BE2C (cell line): ENCODE measurements around the gene LRFN4.

Experiments
- DNase-seq: peaks from one replicate; pipeline ENCODE4 v3.0.0-alpha.2; 2020
- H3K27me3 ChIP-seq: fragments of 250-450 bp; sonication (Bioruptor Pico); 2 replicates; pipeline ENCODE4 v1.5.1; 2020; ENCODE audit warnings: mild to moderate bottlenecking
- H3K36me3 ChIP-seq: fragments of 250-450 bp; sonication (Bioruptor Pico); 2 replicates; pipeline ENCODE4 v1.5.1; 2020; ENCODE audit warnings: mild to moderate bottlenecking
- H3K4me1 ChIP-seq: fragments of 250-450 bp; sonication (Bioruptor Pico); 2 replicates; pipeline ENCODE4 v1.5.1; 2020
- H3K4me3 ChIP-seq: 2 replicates; pipeline ENCODE4 v1.5.1; 2011; ENCODE audit warnings: low read depth, low read length
- H3K9me3 ChIP-seq: fragments of 250-450 bp; sonication (Bioruptor Pico); 2 replicates; pipeline ENCODE4 v1.5.1; 2020
- CTCF ChIP-seq: IDR thresholded peaks from 2 replicates; pipeline ENCODE4 v1.5.1; 2012; ENCODE audit warnings: mild to moderate bottlenecking, low read depth, low read length

Gene LRFN4

DNA sequence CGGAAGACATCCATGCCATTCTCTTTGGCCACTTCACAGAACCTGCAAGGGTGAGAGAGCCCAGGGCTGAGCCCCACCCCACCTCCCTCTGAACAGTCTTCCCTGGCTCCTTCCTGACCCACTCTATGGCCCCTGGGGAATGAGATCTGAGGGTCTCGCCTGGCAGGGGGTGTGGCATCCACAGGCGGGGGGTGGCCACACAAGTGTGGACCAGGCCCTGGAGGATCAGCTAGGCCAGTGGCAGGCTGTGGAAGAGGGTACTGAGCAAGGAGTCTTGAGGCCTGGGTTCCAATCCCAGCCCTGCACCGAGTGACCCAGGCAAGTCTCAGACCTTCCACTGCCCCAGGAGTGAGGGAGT is 5.6 kb upstream of the LRFN4 start:
- no peaks in the 10 kb centered on the region for H3K9me3 ChIP-seq
- H3K4me3 ChIP-seq, result no peak overlapping the region
- DNase-seq, result no peak
- TF ChIP-seq CTCF, result no peak
- peaks cover 4% of the 10 kb centered on the region; the same call in 1 of the 2 replicates for H3K4me1 ChIP-seq
- peaks cover 35% of the 10 kb centered on the region for H3K36me3 ChIP-seq
- H3K27me3 ChIP-seq, result no peaks in the 10 kb centered on the region

DNA sequence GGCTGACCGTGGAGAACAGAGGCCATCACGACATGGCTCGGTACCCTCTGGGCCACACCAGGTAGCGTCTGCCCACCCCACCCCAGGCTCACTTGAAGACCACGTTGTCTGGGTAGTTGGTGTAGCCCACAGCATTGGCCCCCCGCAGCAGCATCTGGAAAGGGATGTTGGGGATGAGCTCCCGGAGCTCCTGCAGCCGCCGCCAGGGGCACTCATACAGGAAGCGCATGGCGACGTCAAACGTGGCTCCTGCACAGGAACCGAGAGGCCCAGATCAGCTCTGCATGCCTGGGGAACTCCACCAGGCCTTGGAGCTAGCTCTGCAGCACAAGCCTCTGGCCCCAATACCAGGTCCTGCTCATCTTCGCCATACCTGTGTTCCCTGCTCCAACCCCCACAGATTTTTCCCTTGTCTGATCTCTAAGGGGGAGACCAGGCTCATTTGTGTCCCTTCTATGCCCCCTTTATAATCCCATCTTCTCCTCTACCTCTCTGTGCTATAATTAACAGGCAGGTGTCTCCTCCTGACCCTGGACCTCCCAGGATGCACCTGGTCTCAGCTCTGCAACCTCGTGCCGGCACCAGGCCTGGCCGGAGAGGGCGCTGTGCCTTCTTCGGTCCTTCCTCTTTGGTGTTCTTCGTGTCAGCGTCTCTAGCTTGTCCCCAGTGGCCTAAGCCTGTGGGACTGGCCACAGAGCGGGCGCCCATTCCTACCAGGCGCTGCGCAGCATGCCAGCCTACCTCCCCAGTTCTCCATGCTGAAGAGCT is 5.0 kb upstream of the LRFN4 start:
- Histone ChIP-seq H3K4me3 (no peak overlapping the region), H3K9me3 (no peaks in the 10 kb centered on the region), H3K27me3 (no peaks in the 10 kb centered on the region), H3K36me3 (peaks cover 31% of the 10 kb centered on the region), H3K4me1 (peaks cover 4% of the 10 kb centered on the region; the same call in 1 of the 2 replicates)
- peak; percentile 49 for TF ChIP-seq CTCF
- DNase-seq, result peak; percentile 63

DNA sequence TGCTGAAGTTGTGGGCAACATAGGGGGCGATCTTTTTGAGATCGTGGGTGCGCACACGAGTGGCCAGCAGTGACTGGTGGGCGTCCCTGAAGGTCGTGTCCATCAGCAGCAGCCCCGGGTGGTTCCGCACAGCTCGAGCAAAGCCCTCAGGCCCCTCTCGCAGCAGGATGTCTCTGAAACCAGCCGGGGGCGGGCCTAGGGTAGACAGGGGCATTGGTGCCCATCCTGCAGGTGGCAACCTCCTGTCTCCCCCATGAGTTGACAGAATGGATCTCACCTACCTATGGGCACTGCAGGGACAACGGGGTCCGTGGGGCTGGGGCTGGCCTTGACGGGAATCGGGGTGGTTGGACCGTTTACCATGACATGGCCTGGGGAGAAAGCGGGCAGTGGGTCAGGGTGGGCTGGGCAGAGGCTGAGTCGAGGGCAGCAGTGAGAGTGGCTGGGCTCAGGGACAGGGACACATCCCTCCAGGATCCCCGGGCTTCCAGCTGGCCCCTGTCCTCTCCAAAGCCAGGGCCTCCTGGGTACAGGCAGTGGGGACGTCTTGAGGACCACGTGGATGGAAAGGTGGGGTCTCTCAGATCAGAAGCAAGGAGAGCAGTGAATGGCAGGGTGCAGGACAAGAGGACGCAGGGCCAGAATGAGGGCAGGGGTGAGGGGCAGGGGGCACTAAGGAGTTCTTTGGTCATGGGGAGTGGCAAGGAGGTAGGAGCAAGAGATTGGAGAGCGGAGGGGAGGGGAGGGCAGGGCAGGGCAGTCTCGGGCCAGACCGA is 4.2 kb upstream of the LRFN4 start:
- Histone ChIP-seq H3K27me3 (no peaks in the 10 kb centered on the region), H3K4me1 (peaks cover 6% of the 10 kb centered on the region), H3K4me3 (no peak overlapping the region), H3K36me3 (peaks cover 27% of the 10 kb centered on the region), H3K9me3 (no peaks in the 10 kb centered on the region)
- DNase-seq, result no peak
- TF ChIP-seq CTCF, result no peak

- H3K4me3 ChIP-seq, result no peak overlapping the region
- H3K27me3 ChIP-seq, result no peaks in the 10 kb centered on the region
- no peak for TF ChIP-seq CTCF
- DNase-seq, result no peak
- H3K36me3 ChIP-seq, result peaks cover 28% of the 10 kb centered on the region
- no peaks in the 10 kb centered on the region for H3K9me3 ChIP-seq
- H3K4me1 ChIP-seq, result peaks cover 7% of the 10 kb centered on the region
These were observed 3.3 kb upstream of the LRFN4 start for GRCh38 chr11:66853242-66854229.

- no peak for DNase-seq
- Histone ChIP-seq H3K4me1 (peaks cover 7% of the 10 kb centered on the region), H3K4me3 (no peak overlapping the region), H3K27me3 (no peaks in the 10 kb centered on the region), H3K36me3 (peaks cover 28% of the 10 kb centered on the region), H3K9me3 (no peaks in the 10 kb centered on the region)
- no peak for TF ChIP-seq CTCF
These were observed 2.6 kb upstream of the LRFN4 start for GRCh38 chr11:66854231-66854661.
